GM06990 (cell line): ENCODE results near the gene RGS19.

Experiments used
- DNase-seq: peaks from one replicate; pipeline ENCODE4 v3.0.0-alpha.2; 2011; ENCODE audit not compliant: insufficient read length; ENCODE audit errors: extremely low read depth
- H3K27me3 ChIP-seq: replicated peaks from 2 replicates; pipeline ENCODE4 v1.6.0; 2011; ENCODE audit warnings: low read length; ENCODE audit not compliant: control insufficient read depth, insufficient read depth
- H3K36me3 ChIP-seq: 2 replicates; pipeline ENCODE4 v1.5.1; 2011; ENCODE audit warnings: low read length; ENCODE audit not compliant: control insufficient read depth, insufficient read depth
- H3K4me3 ChIP-seq: replicated peaks from 2 replicates; pipeline ENCODE4 v1.5.1; 2011; ENCODE audit warnings: low read depth, mild to moderate bottlenecking, control low read depth, low read length
- CTCF ChIP-seq: IDR thresholded peaks from 2 replicates; pipeline ENCODE4 v1.5.1; 2011; ENCODE audit warnings: low read length, control low read depth, mild to moderate bottlenecking, inconsistent platforms; ENCODE audit not compliant: insufficient read depth, poor library complexity, severe bottlenecking

The RGS19 gene

GRCh38 chr20:64100946-64101688 is 21.8 kb upstream of the RGS19 start:
- no peaks in the 10 kb centered on the region for H3K36me3 ChIP-seq
- TF ChIP-seq CTCF = no peak
- no peak for DNase-seq
- H3K27me3 ChIP-seq = peaks cover 1% of the 10 kb centered on the region
- H3K4me3 ChIP-seq = no peak overlapping the region

GRCh38 chr20:64100566-64100888 is 21.2 kb upstream of the RGS19 start:
- Histone ChIP-seq H3K4me3 (no peak overlapping the region), H3K27me3 (peaks cover 1% of the 10 kb centered on the region; the same call in 1 of the 2 replicates), H3K36me3 (no peaks in the 10 kb centered on the region)
- no peak for DNase-seq
- no peak for TF ChIP-seq CTCF

- Histone ChIP-seq H3K36me3 (no peaks in the 10 kb centered on the region), H3K27me3 (peaks cover 1% of the 10 kb centered on the region; the same call in 1 of the 2 replicates), H3K4me3 (no peak overlapping the region)
- TF ChIP-seq CTCF = no peak
- DNase-seq = peak; percentile 47
These were observed 20.7 kb upstream of the RGS19 start for GRCh38 chr20:64099880-64100565.

- no peak for DNase-seq
- H3K27me3 ChIP-seq = peaks cover 1% of the 10 kb centered on the region; the same call in 1 of the 2 replicates
These were observed 19.9 kb upstream of the RGS19 start for GRCh38 chr20:64099086-64099786.

GRCh38 chr20:64098471-64099013 is 19.2 kb upstream of the RGS19 start:
- TF ChIP-seq CTCF = no peak
- Histone ChIP-seq H3K4me3 (no peak overlapping the region), H3K27me3 (peaks cover 1% of the 10 kb centered on the region; the same call in 1 of the 2 replicates), H3K36me3 (no peaks in the 10 kb centered on the region)
- DNase-seq = no peak

More at GRCh38 chr20:64099086-64099786, 19.9 kb upstream of the RGS19 start:
- TF ChIP-seq CTCF = no peak
- no peak overlapping the region for H3K4me3 ChIP-seq
- no peaks in the 10 kb centered on the region for H3K36me3 ChIP-seq
